H9 (cell line): ENCODE results near the gene TGFBR1. TPM values are rescaled to one million over a fixed set of nuclear protein-coding genes. Genes with fewer than 3 reads are reported as not detected.

ENCODE experiments used
- DNase-seq: peaks from one replicate; pipeline ENCODE4 v3.0.0-alpha.2; 2017
- H2AFZ ChIP-seq: one replicate; pipeline ENCODE4 v1.6.1; 2013; ENCODE audit warnings: mild to moderate bottlenecking, low read length, control low read depth, moderate library complexity
- H2AK5ac ChIP-seq: 2 replicates; pipeline ENCODE4 v1.6.1; 2013; ENCODE audit warnings: low read length, control low read depth, mixed read lengths; ENCODE audit not compliant: insufficient read length
- H2BK120ac ChIP-seq: one replicate; pipeline ENCODE4 v1.6.1; 2013; ENCODE audit warnings: low read depth, mild to moderate bottlenecking, low read length, control low read depth, inconsistent platforms; ENCODE audit not compliant: poor library complexity, severe bottlenecking
- H2BK12ac ChIP-seq: 2 replicates; pipeline ENCODE4 v1.6.1; 2013; ENCODE audit warnings: low read length, control low read depth, mixed read lengths, low read depth; ENCODE audit not compliant: insufficient read length
- H2BK15ac ChIP-seq: 2 replicates; pipeline ENCODE4 v1.6.1; 2013; ENCODE audit warnings: low read depth, low read length, control low read depth
- H2BK20ac ChIP-seq: one replicate; pipeline ENCODE4 v1.6.1; 2013; ENCODE audit warnings: low read depth, mild to moderate bottlenecking, low read length, control low read depth, inconsistent platforms; ENCODE audit not compliant: poor library complexity, severe bottlenecking
- H2BK5ac ChIP-seq: 2 replicates; pipeline ENCODE4 v1.6.1; 2013; ENCODE audit warnings: low read length, control low read depth, mixed read lengths; ENCODE audit not compliant: insufficient read length
- H3K14ac ChIP-seq: 2 replicates; pipeline ENCODE4 v1.6.1; 2013; ENCODE audit warnings: low read length, control low read depth; ENCODE audit not compliant: insufficient read depth
- H3K18ac ChIP-seq: 2 replicates; pipeline ENCODE4 v1.6.1; 2013; ENCODE audit warnings: low read depth, mild to moderate bottlenecking, mixed read lengths, low read length, control low read depth; ENCODE audit not compliant: insufficient read length
- H3K23ac ChIP-seq: 2 replicates; pipeline ENCODE4 v1.6.1; 2013; ENCODE audit warnings: low read length, control low read depth, mixed read lengths, low read depth; ENCODE audit not compliant: insufficient read length
- H3K23me2 ChIP-seq: 2 replicates; pipeline ENCODE4 v1.6.1; 2013; ENCODE audit warnings: low read depth, mild to moderate bottlenecking, mixed read lengths, low read length, control low read depth; ENCODE audit not compliant: insufficient read length, poor library complexity, severe bottlenecking
- H3K27ac ChIP-seq: 2 replicates; pipeline ENCODE4 v1.5.1; 2013; ENCODE audit warnings: low read length, control low read depth, mixed read lengths, low read depth; ENCODE audit not compliant: insufficient read length
- H3K27me3 ChIP-seq: 2 replicates; pipeline ENCODE4 v1.6.1; 2013; ENCODE audit warnings: low read length, control low read depth, inconsistent platforms; ENCODE audit not compliant: insufficient read depth
- H3K4ac ChIP-seq: 2 replicates; pipeline ENCODE4 v1.6.1; 2013; ENCODE audit warnings: low read depth, mild to moderate bottlenecking, control low read depth, inconsistent platforms, low read length, moderate library complexity
- H3K4me1 ChIP-seq: 2 replicates; pipeline ENCODE4 v1.6.1; 2013; ENCODE audit warnings: low read length, control low read depth, inconsistent platforms; ENCODE audit not compliant: insufficient read depth
- H3K4me2 ChIP-seq: 2 replicates; pipeline ENCODE4 v1.6.1; 2013; ENCODE audit warnings: low read length, control low read depth, mixed read lengths; ENCODE audit not compliant: insufficient read length, insufficient read depth
- H3K56ac ChIP-seq: 2 replicates; pipeline ENCODE4 v1.6.1; 2013; ENCODE audit warnings: low read depth, mild to moderate bottlenecking, mixed read lengths, low read length, control low read depth; ENCODE audit not compliant: insufficient read length
- H3K79me1 ChIP-seq: 2 replicates; pipeline ENCODE4 v1.6.1; 2013; ENCODE audit warnings: low read depth, mild to moderate bottlenecking, moderate library complexity, low read length, control low read depth, inconsistent platforms; ENCODE audit not compliant: insufficient read depth, poor library complexity, severe bottlenecking
- H3K79me2 ChIP-seq: 2 replicates; pipeline ENCODE4 v1.6.1; 2013; ENCODE audit warnings: low read length, control low read depth, inconsistent platforms; ENCODE audit not compliant: insufficient read depth
- H3K9ac ChIP-seq: 2 replicates; pipeline ENCODE4 v1.6.1; 2013; ENCODE audit warnings: low read length, control low read depth, mixed read lengths; ENCODE audit not compliant: insufficient read length; ENCODE audit errors: extremely low read depth
- H3K9me3 ChIP-seq: one replicate; pipeline ENCODE4 v1.6.1; 2013; ENCODE audit warnings: low read depth, low read length, inconsistent platforms; ENCODE audit not compliant: control insufficient read depth
- H3T11ph ChIP-seq: one replicate; pipeline ENCODE4 v1.6.1; 2013; ENCODE audit warnings: mild to moderate bottlenecking, low read length, control low read depth, inconsistent platforms
- H4K20me1 ChIP-seq: one replicate; pipeline ENCODE4 v1.6.1; 2013; ENCODE audit not compliant: control insufficient read depth, insufficient read length, insufficient read depth
- H4K5ac ChIP-seq: 2 replicates; pipeline ENCODE4 v1.6.1; 2013; ENCODE audit warnings: low read depth, mild to moderate bottlenecking, mixed read lengths, low read length, control low read depth; ENCODE audit not compliant: insufficient read length
- H4K8ac ChIP-seq: replicated peaks from 2 replicates; pipeline ENCODE4 v1.6.1; 2013; ENCODE audit warnings: low read length, control low read depth, mixed read lengths, low read depth; ENCODE audit not compliant: insufficient read length
- H4K91ac ChIP-seq: 2 replicates; pipeline ENCODE4 v1.6.1; 2013; ENCODE audit warnings: low read depth, mild to moderate bottlenecking, moderate library complexity, mixed read lengths, low read length, control low read depth; ENCODE audit not compliant: insufficient read length
- H3K27ac Mint-ChIP-seq, 3 experiments: 2 replicates in 2 of 3; 3 replicates in 1 of 3; pipeline ENCODE4 v1.8.0; 2020 to 2021; ENCODE audit warnings: mixed read lengths in 3 of 3, mild to moderate bottlenecking in 1 of 3, moderate library complexity in 1 of 3
- H3K27me3 Mint-ChIP-seq: 2 replicates; pipeline ENCODE4 v1.8.0; 2021; ENCODE audit warnings: low read depth, mild to moderate bottlenecking, moderate library complexity, mixed read lengths
- H3K36me3 Mint-ChIP-seq, 3 experiments: 2 replicates in 2 of 3; 3 replicates in 1 of 3; pipeline ENCODE4 v1.8.0; 2020 to 2021; ENCODE audit warnings: low read depth in 3 of 3, mixed read lengths in 3 of 3; ENCODE audit not compliant: insufficient read depth in 1 of 3
- H3K4me1 Mint-ChIP-seq, 2 experiments: 2 replicates each; pipeline ENCODE4 v1.8.0; 2020; ENCODE audit warnings: mixed read lengths in 2 of 2
- H3K4me3 Mint-ChIP-seq, 2 experiments: 2 replicates in 1 of 2; 3 replicates in 1 of 2; pipeline ENCODE4 v1.8.0; 2020 to 2021; ENCODE audit warnings: mild to moderate bottlenecking in 2 of 2, mixed read lengths in 2 of 2, moderate library complexity in 1 of 2
- H3K9me3 Mint-ChIP-seq, 2 experiments: 2 replicates in 1 of 2; 3 replicates in 1 of 2; pipeline ENCODE4 v1.8.0; 2020; ENCODE audit warnings: mild to moderate bottlenecking in 2 of 2, mixed read lengths in 2 of 2, moderate library complexity in 1 of 2
- WGBS: extraction: QIAGEN DNeasy Blood & Tissue Kit; methylation state at CpG from one replicate; pipeline ENCODE4 v1.1.7; 2013; ENCODE audit warnings: missing lambda C conversion rate, low lambda C conversion rate, mixed read lengths; ENCODE audit not compliant: insufficient read length; ENCODE audit errors: extremely low coverage; 5-methylcytosine and 5-hydroxymethylcytosine counted together
- total RNA-seq: library from RNA; stranded (reverse); gene quantifications from 2 replicates; pipeline ENCODE4 v1.2.1, GENCODE V29; 2021
- TF ChIP-seq, protein P1 (sequence below): fragments of 200-600 bp; sonication (generic); conservative IDR thresholded peaks from 3 replicates; pipeline ENCODE4 v1.8.0; 2021; ENCODE audit warnings: antibody characterized with exemption, mild to moderate bottlenecking

TGFBR1 gene
- total RNA-seq, 1 experiment from 2014 or later = 59.3 TPM

DNA sequence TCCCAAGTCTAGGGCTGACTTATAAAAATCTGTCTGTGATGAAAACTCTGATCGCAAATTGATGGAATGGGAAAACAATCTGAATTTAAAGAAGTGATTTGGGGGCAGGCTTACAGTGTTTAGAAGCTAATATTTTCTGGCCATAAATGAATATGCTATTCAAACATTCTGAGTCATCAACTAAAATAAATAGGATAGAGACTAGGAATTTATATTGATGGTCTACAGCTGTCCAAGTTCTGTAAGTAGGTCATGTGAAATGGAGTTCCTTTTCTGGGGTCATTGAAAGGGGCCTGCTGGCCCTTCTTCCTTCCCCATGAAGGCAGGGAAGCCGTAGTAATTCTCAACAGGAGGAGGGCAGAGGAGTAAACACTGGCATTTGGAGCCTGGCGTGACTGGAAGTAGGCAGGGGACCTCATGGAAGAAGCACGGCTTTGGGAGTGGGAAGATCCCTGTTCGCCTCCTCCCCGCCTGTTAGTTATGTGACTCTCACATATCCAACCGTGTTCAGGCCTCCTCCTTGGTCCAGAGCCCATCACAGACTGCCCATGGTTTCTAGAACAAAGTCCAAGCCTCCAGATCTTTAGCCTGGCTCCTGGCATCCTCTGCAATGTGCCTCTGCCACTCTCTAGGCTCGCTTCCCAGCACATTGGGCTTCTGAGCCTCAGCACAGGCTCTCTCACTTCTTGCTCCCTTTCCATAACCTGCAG, 85.1 kb downstream of the TGFBR1 start:
- no peak overlapping the region for H2BK15ac ChIP-seq
- no peak overlapping the region for H3K56ac ChIP-seq
- H2BK120ac ChIP-seq = no peak overlapping the region
- H3K4me1 ChIP-seq = no peaks in the 10 kb centered on the region
- WGBS = no CpG with 5 or more reads among the region's 8 CpGs
- no peak overlapping the region for H4K5ac ChIP-seq
- H2BK5ac ChIP-seq = no peak overlapping the region
- Mint-ChIP-seq H3K4me3 (no peak overlapping the region), H3K4me1 (peaks cover 5 to 7% of the 10 kb centered on the region in 2 experiments), H3K36me3 (no peaks in the 10 kb centered on the region; a peak in 1 of 7 replicates), H3K27me3 (no peaks in the 10 kb centered on the region; the same call in 1 of the 2 replicates), H3K27ac (no peak overlapping the region; a peak in 1 of 7 replicates), H3K9me3 (peaks cover 0 to 2% of the 10 kb centered on the region in 2 experiments; a peak in 2 of 5 replicates)
- H3K23ac ChIP-seq = no peak overlapping the region
- H3K9me3 ChIP-seq = no peaks in the 10 kb centered on the region
- H4K8ac ChIP-seq = no peak overlapping the region
- H3K9ac ChIP-seq = no peak overlapping the region
- H3K27ac ChIP-seq = no peak overlapping the region
- no peaks in the 10 kb centered on the region; the same call in 1 of the 2 replicates for H3K27me3 ChIP-seq
- no peak overlapping the region for H3K4me2 ChIP-seq
- H3K18ac ChIP-seq = no peak overlapping the region
- H3K4ac ChIP-seq = no peak overlapping the region
- no peak overlapping the region for H2BK12ac ChIP-seq
- TF ChIP-seq, protein P1, sequence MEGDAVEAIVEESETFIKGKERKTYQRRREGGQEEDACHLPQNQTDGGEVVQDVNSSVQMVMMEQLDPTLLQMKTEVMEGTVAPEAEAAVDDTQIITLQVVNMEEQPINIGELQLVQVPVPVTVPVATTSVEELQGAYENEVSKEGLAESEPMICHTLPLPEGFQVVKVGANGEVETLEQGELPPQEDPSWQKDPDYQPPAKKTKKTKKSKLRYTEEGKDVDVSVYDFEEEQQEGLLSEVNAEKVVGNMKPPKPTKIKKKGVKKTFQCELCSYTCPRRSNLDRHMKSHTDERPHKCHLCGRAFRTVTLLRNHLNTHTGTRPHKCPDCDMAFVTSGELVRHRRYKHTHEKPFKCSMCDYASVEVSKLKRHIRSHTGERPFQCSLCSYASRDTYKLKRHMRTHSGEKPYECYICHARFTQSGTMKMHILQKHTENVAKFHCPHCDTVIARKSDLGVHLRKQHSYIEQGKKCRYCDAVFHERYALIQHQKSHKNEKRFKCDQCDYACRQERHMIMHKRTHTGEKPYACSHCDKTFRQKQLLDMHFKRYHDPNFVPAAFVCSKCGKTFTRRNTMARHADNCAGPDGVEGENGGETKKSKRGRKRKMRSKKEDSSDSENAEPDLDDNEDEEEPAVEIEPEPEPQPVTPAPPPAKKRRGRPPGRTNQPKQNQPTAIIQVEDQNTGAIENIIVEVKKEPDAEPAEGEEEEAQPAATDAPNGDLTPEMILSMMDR = no peak
- H4K91ac ChIP-seq = no peak overlapping the region
- H3K23me2 ChIP-seq = no peaks in the 10 kb centered on the region
- no peaks in the 10 kb centered on the region for H3K79me1 ChIP-seq
- no peak overlapping the region for H2AK5ac ChIP-seq
- no peak for DNase-seq
- H3T11ph ChIP-seq = no peak overlapping the region
- no peaks in the 10 kb centered on the region for H3K79me2 ChIP-seq
- no peaks in the 10 kb centered on the region for H4K20me1 ChIP-seq
- H3K14ac ChIP-seq = no peak overlapping the region
- H2AFZ ChIP-seq = no peak overlapping the region
- H2BK20ac ChIP-seq = no peak overlapping the region
